NB4 (cell line): ENCODE measurements around the gene UNC5C.
"Not testable (repeated sequence)": the region's sequence is repeated elsewhere in the genome, so short reads cannot be mapped to it uniquely, and the experiment has no call there.

Experiments
- DNase-seq: peaks from one replicate; pipeline ENCODE4 v3.0.0; 2010; ENCODE audit warnings: low read depth
- H3K4me3 ChIP-seq: one replicate; pipeline ENCODE4 v1.5.1; 2011; ENCODE audit warnings: mild to moderate bottlenecking, low read depth, low read length, moderate library complexity
- MYC ChIP-seq: IDR thresholded peaks from 2 replicates; pipeline ENCODE4 v1.6.1; 2011; ENCODE audit warnings: low read depth, low read length
- POLR2A ChIP-seq: IDR thresholded peaks from 2 replicates; pipeline ENCODE4 v1.6.1; 2011; ENCODE audit warnings: mild to moderate bottlenecking; ENCODE audit not compliant: insufficient read length; ENCODE audit errors: extremely low read depth
- TF ChIP-seq, protein P1 (sequence below): IDR thresholded peaks from 2 replicates; pipeline ENCODE4 v1.6.1; 2011; ENCODE audit warnings: low read depth, low read length
- TF ChIP-seq, protein P2 (sequence below): IDR thresholded peaks from one replicate; pipeline ENCODE4 v1.5.1; 2012; ENCODE audit warnings: low read depth, low read length

Gene UNC5C

GRCh38 chr4:95183656-95184408 lies 364.9 kb downstream of the UNC5C start:
- H3K4me3 ChIP-seq: no peak overlapping the region
- TF ChIP-seq, protein P1, sequence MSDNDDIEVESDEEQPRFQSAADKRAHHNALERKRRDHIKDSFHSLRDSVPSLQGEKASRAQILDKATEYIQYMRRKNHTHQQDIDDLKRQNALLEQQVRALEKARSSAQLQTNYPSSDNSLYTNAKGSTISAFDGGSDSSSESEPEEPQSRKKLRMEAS: no peak
- TF ChIP-seq, protein P2, sequence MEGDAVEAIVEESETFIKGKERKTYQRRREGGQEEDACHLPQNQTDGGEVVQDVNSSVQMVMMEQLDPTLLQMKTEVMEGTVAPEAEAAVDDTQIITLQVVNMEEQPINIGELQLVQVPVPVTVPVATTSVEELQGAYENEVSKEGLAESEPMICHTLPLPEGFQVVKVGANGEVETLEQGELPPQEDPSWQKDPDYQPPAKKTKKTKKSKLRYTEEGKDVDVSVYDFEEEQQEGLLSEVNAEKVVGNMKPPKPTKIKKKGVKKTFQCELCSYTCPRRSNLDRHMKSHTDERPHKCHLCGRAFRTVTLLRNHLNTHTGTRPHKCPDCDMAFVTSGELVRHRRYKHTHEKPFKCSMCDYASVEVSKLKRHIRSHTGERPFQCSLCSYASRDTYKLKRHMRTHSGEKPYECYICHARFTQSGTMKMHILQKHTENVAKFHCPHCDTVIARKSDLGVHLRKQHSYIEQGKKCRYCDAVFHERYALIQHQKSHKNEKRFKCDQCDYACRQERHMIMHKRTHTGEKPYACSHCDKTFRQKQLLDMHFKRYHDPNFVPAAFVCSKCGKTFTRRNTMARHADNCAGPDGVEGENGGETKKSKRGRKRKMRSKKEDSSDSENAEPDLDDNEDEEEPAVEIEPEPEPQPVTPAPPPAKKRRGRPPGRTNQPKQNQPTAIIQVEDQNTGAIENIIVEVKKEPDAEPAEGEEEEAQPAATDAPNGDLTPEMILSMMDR: no peak
- TF ChIP-seq POLR2A (no peak), MYC (no peak)
- no peak for DNase-seq

DNA sequence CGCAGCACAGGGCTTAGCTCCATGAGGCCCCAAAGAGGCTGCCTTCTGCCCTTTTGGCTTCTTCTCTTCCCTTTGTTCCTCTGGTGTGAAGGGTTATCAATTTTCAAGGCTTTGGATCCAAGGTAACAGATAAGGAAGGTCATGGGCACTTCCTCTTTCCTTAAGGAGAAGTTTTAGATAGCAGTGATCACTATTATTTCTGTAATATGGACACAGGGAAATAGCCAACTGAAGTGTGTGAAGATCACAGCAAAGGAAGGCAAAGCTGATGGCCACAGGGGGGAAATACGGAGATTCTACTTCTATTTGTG lies 366.8 kb downstream of the UNC5C start:
- DNase-seq: no peak
- no peak overlapping the region for H3K4me3 ChIP-seq

DNA sequence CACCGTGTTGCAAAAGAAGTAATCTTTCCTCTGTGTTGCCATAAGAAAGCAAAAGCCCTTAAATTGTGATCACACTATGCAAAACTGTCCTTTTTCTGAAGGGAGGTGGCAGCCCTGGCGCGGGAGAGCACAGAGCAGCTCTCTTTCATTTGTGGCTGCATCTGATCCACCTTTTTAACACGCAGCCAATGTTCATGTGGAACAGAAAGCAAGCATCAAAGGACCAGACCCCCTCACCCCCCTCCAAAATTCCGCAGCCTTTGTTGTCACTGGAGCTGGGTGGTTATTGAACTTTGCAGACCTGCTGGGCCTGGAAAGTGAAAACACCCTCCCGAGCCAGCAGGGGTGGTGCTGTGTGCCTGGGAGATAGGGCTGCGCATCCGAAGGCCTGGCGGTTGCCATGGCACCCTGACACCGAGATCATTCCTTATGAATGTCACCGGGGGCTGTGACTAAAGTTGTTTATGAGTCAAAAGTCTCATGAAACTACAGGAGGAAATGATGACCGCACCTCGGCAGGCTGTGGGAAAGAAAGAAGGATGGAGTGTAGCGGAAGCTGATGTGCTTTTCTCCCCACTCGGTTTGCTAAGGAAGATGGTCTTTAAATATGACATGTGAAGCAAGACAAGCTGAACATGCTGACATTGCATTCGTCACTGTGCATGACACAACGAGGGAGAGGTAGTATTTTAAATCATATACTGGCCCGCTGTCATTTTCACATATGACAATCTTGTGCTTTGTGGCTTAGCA lies 367.4 kb downstream of the UNC5C start:
- no peak for DNase-seq
- TF ChIP-seq, protein P2: no peak
- no peak for TF ChIP-seq MYC
- TF ChIP-seq, protein P1: no peak
- no peak for TF ChIP-seq POLR2A
- H3K4me3 ChIP-seq: no peak overlapping the region

More for the DNA sequence above, 366.8 kb downstream of the UNC5C start:
- TF ChIP-seq, protein P2: no peak
- no peak for TF ChIP-seq MYC
- TF ChIP-seq, protein P1: no peak
- no peak for TF ChIP-seq POLR2A

DNA sequence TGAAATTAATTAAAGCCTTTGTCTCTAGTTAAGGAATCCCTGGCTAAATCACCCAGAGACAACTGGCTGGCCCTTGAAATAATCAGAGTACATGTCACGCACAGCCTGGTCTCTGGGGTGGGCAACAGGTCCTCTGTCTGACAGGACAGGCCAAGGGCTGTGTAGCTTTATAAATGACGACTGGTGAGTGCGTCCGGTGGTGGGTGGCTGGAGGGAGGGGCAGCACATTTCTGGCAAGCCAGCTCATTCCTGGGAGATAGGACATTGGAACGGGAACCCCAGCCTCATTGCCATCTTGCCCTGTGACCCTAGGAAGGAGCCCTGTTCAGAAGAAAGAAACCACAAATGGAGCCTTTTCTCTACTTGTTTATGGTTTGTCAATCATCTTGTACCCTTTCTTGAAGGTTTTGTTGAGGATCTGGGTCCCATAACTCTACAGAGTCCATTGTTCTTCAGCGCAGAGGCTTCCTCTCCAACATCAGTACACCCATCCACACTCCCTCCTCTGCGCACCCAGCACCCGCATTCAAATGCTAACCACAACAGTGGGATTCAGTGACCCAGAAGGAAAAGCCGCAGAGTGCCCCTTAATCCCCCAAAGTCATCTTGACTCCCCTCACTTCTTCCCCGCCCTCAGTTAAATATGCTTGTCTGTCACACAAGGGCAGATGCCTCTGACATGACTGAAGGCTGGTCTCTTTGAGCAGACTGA lies 368.1 kb downstream of the UNC5C start:
- H3K4me3 ChIP-seq: no peak overlapping the region
- no peak for DNase-seq
- TF ChIP-seq MYC (no peak), POLR2A (no peak)
- TF ChIP-seq, protein P2: no peak
- TF ChIP-seq, protein P1: no peak

DNA sequence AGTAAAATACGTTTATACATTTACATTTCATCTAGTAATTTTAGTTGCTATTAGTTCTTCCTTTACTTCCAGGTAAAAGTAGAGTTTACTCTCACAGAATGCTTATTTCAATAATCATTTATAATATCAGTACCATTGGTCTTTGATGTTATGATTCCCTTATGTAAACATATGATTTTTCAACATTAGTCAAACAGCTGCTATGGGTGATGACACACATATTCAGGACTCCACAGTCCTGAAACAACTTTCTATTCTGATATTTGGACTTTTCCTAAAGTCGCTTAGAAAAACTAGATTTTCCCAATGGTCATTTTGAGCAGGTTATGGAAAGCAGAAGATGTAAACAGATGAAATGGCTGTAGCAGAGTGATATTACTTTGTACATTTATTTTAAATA lies 369.8 kb downstream of the UNC5C start:
- no peak overlapping the region for H3K4me3 ChIP-seq
- DNase-seq: no peak
- TF ChIP-seq, protein P2: no peak
- TF ChIP-seq MYC (no peak), POLR2A (no peak)
- TF ChIP-seq, protein P1: no peak

DNA sequence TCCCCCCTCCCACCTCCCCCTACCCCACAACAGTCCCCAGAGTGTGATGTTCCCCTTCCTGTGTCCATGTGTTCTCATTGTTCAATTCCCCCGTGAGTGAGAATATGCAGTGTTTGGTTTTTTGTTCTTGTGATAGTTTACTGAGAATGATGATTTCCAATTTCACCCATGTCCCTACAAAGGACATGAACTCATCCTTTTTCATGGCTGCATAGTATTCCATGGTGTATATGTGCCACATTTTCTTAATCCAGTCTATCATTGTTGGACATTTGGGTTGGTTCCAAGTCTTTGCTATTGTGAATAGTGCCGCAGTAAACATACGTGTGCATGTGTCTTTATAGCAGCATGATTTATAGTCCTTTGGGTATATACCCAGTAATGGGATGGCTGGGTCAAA lies 377.4 kb downstream of the UNC5C start:
- not testable (repeated sequence) for H3K4me3 ChIP-seq, DNase-seq
